WTC11 (cell line): Measurements from ENCODE around the gene HJURP. TPM values are rescaled to one million over a fixed set of nuclear protein-coding genes. Genes with fewer than 3 reads are reported as not detected.

Source experiments
- ATAC-seq: fragments of 200-7000 bp; cut with Tn5 transposase; 2 replicates; pipeline ENCODE4 v1.10.0; 2021; ENCODE audit warnings: mild to moderate bottlenecking, moderate library complexity
- CTCF ChIA-PET: fragments of 300-600 bp; sonication (Branson Sonifier 250); formaldehyde crosslinking; loops from one replicate; lab custom pipeline; 2021; ENCODE audit warnings: antibody characterized with exemption; lab: Charles Lee
- POLR2A ChIA-PET: fragments of 350-600 bp; sonication (Branson Sonifier 250); formaldehyde crosslinking; loops from one replicate; lab custom pipeline; 2021; ENCODE audit warnings: antibody characterized with exemption; lab: Charles Lee
- DNase-seq: peaks from one replicate; pipeline ENCODE4 v3.0.0; 2021; ENCODE audit warnings: low spot score
- H3K27ac Mint-ChIP-seq: 2 replicates; pipeline ENCODE4 v1.8.0; 2021; ENCODE audit warnings: mixed read lengths
- H3K27me3 Mint-ChIP-seq: 2 replicates; pipeline ENCODE4 v1.8.0; 2021; ENCODE audit warnings: low read depth, mild to moderate bottlenecking, moderate library complexity, mixed read lengths
- H3K36me3 Mint-ChIP-seq: 2 replicates; pipeline ENCODE4 v1.8.0; 2021; ENCODE audit warnings: mixed read lengths
- H3K4me1 Mint-ChIP-seq: 2 replicates; pipeline ENCODE4 v1.8.0; 2022; ENCODE audit warnings: mixed read lengths
- H3K4me3 Mint-ChIP-seq: 2 replicates; pipeline ENCODE4 v1.8.0; 2021; ENCODE audit warnings: mild to moderate bottlenecking, moderate library complexity, mixed read lengths
- H3K9me3 Mint-ChIP-seq: 2 replicates; pipeline ENCODE4 v1.8.0; 2021; ENCODE audit warnings: mixed read lengths
- CREM ChIP-seq: sonication (generic); formaldehyde crosslinking; IDR thresholded peaks from 2 replicates; pipeline ENCODE4 v1.8.1; 2022; ENCODE audit warnings: mild to moderate bottlenecking, missing genetic modification reagents, moderate library complexity
- GRHL2 ChIP-seq: fragments of 250-450 bp; sonication (Bioruptor Pico); IDR thresholded peaks from 2 replicates; pipeline ENCODE4 v1.8.0; 2022; ENCODE audit warnings: mild to moderate bottlenecking, moderate library complexity; ENCODE audit not compliant: insufficient replicate concordance, severe bottlenecking
- HMGA2 ChIP-seq: fragments of 250-450 bp; sonication (Bioruptor Pico); IDR thresholded peaks from 2 replicates; pipeline ENCODE4 v1.4.0; 2021; ENCODE audit warnings: mild to moderate bottlenecking, moderate library complexity
- MYBL2 ChIP-seq: sonication (generic); formaldehyde crosslinking; IDR thresholded peaks from 2 replicates; pipeline ENCODE4 v1.8.1; 2023; ENCODE audit warnings: mild to moderate bottlenecking, moderate library complexity, missing genetic modification reagents
- NFATC4 ChIP-seq: fragments of 250-450 bp; sonication (Bioruptor Pico); IDR thresholded peaks from 2 replicates; pipeline ENCODE4 v1.9.0; 2021; ENCODE audit warnings: mild to moderate bottlenecking
- NR1H2 ChIP-seq: sonication (generic); formaldehyde crosslinking; IDR thresholded peaks from 2 replicates; pipeline ENCODE4 v1.9.0; 2021; ENCODE audit warnings: mild to moderate bottlenecking, moderate library complexity, missing genetic modification reagents
- RELA ChIP-seq: sonication (generic); formaldehyde crosslinking; IDR thresholded peaks from 2 replicates; pipeline ENCODE4 v1.8.1; 2022; ENCODE audit warnings: missing genetic modification reagents, mild to moderate bottlenecking, borderline replicate concordance
- TEAD1 ChIP-seq: sonication (generic); formaldehyde crosslinking; IDR thresholded peaks from 2 replicates; pipeline ENCODE4 v1.8.0; 2022; ENCODE audit warnings: mild to moderate bottlenecking, missing genetic modification reagents
- TEAD4 ChIP-seq: sonication (generic); formaldehyde crosslinking; IDR thresholded peaks from 2 replicates; pipeline ENCODE4 v1.8.0; 2022; ENCODE audit warnings: mild to moderate bottlenecking, missing genetic modification reagents
- ZNF219 ChIP-seq: sonication (generic); formaldehyde crosslinking; IDR thresholded peaks from 2 replicates; pipeline ENCODE4 v1.8.0; 2023; ENCODE audit warnings: missing genetic modification reagents, mild to moderate bottlenecking, borderline replicate concordance
- ZNF263 ChIP-seq: sonication (generic); formaldehyde crosslinking; IDR thresholded peaks from 2 replicates; pipeline ENCODE4 v1.8.1; 2022; ENCODE audit warnings: low read depth, mild to moderate bottlenecking, moderate library complexity, missing genetic modification reagents
- ZNF317 ChIP-seq: sonication (generic); formaldehyde crosslinking; IDR thresholded peaks from 2 replicates; pipeline ENCODE4 v1.8.1; 2023; ENCODE audit warnings: low read depth, mild to moderate bottlenecking, moderate library complexity, missing genetic modification reagents, borderline replicate concordance
- ZNF396 ChIP-seq: fragments of 250-450 bp; sonication (Bioruptor Pico); IDR thresholded peaks from 2 replicates; pipeline ENCODE4 v1.8.0; 2021; ENCODE audit warnings: mild to moderate bottlenecking, moderate library complexity, borderline replicate concordance
- total RNA-seq: library from RNA; stranded (reverse); gene quantifications from 3 replicates; pipeline ENCODE4 v1.2.3, GENCODE V29; 2021
- TF ChIP-seq, protein P1 (sequence below): fragments of 250-450 bp; sonication (Bioruptor Pico); IDR thresholded peaks from 2 replicates; pipeline ENCODE4 v1.9.0; 2021; ENCODE audit warnings: mild to moderate bottlenecking, borderline replicate concordance
- TF ChIP-seq, protein P2 (sequence below): sonication (generic); formaldehyde crosslinking; conservative IDR thresholded peaks from 2 replicates; pipeline ENCODE4 v1.8.1; 2023; ENCODE audit warnings: mild to moderate bottlenecking, low read depth, missing genetic modification reagents, moderate library complexity
- TF ChIP-seq, protein P3 (sequence below): sonication (generic); formaldehyde crosslinking; IDR thresholded peaks from 2 replicates; pipeline ENCODE4 v1.8.0; 2022; ENCODE audit warnings: mild to moderate bottlenecking, missing genetic modification reagents
- TF ChIP-seq, protein P4 (sequence below): sonication (generic); formaldehyde crosslinking; IDR thresholded peaks from 2 replicates; pipeline ENCODE4 v1.8.1; 2023; ENCODE audit warnings: mild to moderate bottlenecking, missing genetic modification reagents
- TF ChIP-seq, protein P5 (sequence below): sonication (generic); formaldehyde crosslinking; IDR thresholded peaks from 2 replicates; pipeline ENCODE4 v1.8.0; 2022; ENCODE audit warnings: mild to moderate bottlenecking, missing genetic modification reagents

HJURP gene
- total RNA-seq, 1 experiment from 2014 or later, result 83.7 TPM

DNA sequence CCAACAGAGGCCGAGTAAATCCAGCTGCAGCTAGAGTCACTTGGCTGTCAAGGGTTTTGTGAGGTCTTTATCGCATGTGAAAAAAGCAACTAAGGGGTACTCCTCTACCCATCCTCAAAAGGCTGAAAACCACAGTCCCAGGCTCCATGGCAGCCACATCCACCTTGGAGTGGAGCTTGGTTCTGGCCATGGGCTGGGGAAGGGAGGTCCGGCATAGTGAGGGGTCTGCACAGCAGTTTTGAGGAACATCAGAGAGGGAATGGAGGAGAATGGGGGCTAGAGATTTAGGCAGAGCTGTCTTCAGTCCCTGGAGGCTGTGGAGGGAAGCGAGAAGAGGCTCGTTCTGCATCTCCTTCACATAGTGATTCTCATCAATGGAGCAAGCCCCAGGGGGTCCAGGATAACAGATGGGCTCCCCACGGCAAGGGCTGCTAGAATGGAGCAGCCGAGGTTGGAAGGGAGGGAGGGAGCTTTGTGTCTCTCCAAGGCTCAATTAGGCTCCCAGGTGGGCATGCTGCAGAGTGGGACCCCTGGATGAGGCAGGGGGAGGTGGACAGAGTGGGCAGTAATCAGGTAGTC, 55.2 kb downstream of the HJURP start:
- ATAC-seq, result no peak
- Mint-ChIP-seq H3K9me3 (peaks cover 11% of the 10 kb centered on the region), H3K36me3 (no peaks in the 10 kb centered on the region), H3K27ac (no peak overlapping the region), H3K27me3 (no peaks in the 10 kb centered on the region; the same call in 1 of the 2 replicates), H3K4me3 (no peak overlapping the region), H3K4me1 (no peaks in the 10 kb centered on the region)
- ChIA-PET CTCF (no interaction called here), POLR2A (no interaction called here)
- DNase-seq, result no peak
- TF ChIP-seq, protein P1, sequence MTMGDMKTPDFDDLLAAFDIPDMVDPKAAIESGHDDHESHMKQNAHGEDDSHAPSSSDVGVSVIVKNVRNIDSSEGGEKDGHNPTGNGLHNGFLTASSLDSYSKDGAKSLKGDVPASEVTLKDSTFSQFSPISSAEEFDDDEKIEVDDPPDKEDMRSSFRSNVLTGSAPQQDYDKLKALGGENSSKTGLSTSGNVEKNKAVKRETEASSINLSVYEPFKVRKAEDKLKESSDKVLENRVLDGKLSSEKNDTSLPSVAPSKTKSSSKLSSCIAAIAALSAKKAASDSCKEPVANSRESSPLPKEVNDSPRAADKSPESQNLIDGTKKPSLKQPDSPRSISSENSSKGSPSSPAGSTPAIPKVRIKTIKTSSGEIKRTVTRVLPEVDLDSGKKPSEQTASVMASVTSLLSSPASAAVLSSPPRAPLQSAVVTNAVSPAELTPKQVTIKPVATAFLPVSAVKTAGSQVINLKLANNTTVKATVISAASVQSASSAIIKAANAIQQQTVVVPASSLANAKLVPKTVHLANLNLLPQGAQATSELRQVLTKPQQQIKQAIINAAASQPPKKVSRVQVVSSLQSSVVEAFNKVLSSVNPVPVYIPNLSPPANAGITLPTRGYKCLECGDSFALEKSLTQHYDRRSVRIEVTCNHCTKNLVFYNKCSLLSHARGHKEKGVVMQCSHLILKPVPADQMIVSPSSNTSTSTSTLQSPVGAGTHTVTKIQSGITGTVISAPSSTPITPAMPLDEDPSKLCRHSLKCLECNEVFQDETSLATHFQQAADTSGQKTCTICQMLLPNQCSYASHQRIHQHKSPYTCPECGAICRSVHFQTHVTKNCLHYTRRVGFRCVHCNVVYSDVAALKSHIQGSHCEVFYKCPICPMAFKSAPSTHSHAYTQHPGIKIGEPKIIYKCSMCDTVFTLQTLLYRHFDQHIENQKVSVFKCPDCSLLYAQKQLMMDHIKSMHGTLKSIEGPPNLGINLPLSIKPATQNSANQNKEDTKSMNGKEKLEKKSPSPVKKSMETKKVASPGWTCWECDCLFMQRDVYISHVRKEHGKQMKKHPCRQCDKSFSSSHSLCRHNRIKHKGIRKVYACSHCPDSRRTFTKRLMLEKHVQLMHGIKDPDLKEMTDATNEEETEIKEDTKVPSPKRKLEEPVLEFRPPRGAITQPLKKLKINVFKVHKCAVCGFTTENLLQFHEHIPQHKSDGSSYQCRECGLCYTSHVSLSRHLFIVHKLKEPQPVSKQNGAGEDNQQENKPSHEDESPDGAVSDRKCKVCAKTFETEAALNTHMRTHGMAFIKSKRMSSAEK (CRISPR knock-in tag), result no peak
- TF ChIP-seq ZNF219 (CRISPR knock-in tag), result no peak
- no peak for TF ChIP-seq TEAD1 (CRISPR knock-in tag)
- TF ChIP-seq, protein P2, sequence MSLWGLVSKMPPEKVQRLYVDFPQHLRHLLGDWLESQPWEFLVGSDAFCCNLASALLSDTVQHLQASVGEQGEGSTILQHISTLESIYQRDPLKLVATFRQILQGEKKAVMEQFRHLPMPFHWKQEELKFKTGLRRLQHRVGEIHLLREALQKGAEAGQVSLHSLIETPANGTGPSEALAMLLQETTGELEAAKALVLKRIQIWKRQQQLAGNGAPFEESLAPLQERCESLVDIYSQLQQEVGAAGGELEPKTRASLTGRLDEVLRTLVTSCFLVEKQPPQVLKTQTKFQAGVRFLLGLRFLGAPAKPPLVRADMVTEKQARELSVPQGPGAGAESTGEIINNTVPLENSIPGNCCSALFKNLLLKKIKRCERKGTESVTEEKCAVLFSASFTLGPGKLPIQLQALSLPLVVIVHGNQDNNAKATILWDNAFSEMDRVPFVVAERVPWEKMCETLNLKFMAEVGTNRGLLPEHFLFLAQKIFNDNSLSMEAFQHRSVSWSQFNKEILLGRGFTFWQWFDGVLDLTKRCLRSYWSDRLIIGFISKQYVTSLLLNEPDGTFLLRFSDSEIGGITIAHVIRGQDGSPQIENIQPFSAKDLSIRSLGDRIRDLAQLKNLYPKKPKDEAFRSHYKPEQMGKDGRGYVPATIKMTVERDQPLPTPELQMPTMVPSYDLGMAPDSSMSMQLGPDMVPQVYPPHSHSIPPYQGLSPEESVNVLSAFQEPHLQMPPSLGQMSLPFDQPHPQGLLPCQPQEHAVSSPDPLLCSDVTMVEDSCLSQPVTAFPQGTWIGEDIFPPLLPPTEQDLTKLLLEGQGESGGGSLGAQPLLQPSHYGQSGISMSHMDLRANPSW (CRISPR knock-in tag), result no peak
- TF ChIP-seq NR1H2 (CRISPR knock-in tag), result no peak
- no peak for TF ChIP-seq GRHL2 (CRISPR knock-in tag)

DNA sequence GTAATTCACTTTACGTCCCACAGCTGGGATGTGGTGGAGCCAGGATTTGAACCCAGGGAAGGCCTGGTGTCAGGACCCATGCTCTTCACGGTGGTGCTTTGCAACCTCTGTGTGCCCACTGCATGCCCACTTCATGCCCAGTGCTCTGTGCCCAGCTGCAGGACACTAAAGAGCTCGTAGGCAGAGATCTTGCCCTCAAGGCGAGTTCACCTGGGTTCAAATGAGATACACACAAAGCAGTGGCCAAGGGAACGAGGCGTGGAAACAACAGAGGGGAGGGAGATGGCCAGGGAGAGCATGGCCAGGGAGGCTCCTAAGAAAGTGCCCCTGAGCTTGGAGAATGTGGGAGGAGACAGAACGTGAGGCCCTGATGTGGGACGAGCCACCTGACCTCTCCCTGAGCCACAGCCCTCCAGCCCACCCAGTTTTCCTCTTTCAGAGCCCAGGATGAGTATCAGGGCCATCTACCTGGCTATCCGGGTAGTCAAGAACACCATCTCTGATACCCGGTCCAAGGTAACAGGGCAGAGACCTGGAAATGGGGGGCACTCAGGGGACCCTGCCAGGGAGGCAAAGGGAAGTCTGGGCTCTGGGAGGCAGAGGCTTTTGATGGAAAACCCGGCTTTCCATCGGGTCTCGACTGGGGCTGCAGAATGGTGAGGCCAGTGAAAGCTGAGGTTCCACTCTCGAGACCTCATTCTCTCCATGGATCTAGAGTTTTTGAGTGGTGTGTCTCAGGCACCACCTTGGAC, 55.8 kb downstream of the HJURP start:
- Mint-ChIP-seq H3K27ac (no peak overlapping the region), H3K4me3 (no peak overlapping the region), H3K4me1 (no peaks in the 10 kb centered on the region), H3K36me3 (no peaks in the 10 kb centered on the region), H3K27me3 (no peaks in the 10 kb centered on the region; the same call in 1 of the 2 replicates), H3K9me3 (peaks cover 6% of the 10 kb centered on the region)
- no peak for TF ChIP-seq MYBL2
- TF ChIP-seq HMGA2, result no peak
- TF ChIP-seq RELA (CRISPR knock-in tag), result no peak
- no peak for TF ChIP-seq ZNF219 (CRISPR knock-in tag)
- CTCF ChIA-PET, result no interaction called here
- DNase-seq (no peak), ATAC-seq (no peak)
- POLR2A ChIA-PET, result no interaction called here

DNA sequence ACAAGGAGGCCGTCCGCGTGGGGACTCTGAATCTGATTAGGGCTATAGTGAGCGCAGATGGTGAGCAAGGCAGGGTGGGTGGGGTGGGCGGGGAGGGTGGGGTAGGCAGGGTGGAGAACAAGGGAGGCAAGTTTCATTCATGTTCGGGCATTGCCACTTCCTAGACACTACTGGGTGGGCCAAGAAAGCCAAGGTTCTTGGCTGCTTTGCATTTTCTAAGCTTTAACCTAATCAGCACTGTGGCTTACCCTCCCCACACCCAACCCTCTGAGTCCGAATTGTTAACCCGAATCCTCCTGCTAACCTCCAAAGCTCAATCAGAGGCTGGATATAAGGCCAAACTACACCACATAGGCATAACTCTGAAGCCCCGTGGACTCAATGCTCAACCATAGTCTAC, 58.1 kb downstream of the HJURP start:
- no peaks in the 10 kb centered on the region for H3K36me3 Mint-ChIP-seq
- no peaks in the 10 kb centered on the region for H3K4me1 Mint-ChIP-seq
- ATAC-seq (no peak), DNase-seq (no peak)
- H3K4me3 Mint-ChIP-seq, result no peak overlapping the region
- no peak overlapping the region for H3K27ac Mint-ChIP-seq
- no peaks in the 10 kb centered on the region; the same call in 1 of the 2 replicates for H3K27me3 Mint-ChIP-seq
- CTCF ChIA-PET, result interaction anchor here (1.2 kb wide), 1 partner anchor 353 kb away, joined by 4 read pairs; no protein-coding TSS in a partner anchor
- POLR2A ChIA-PET, result no interaction called here
- peaks cover 6% of the 10 kb centered on the region for H3K9me3 Mint-ChIP-seq
- TF ChIP-seq, protein P3, sequence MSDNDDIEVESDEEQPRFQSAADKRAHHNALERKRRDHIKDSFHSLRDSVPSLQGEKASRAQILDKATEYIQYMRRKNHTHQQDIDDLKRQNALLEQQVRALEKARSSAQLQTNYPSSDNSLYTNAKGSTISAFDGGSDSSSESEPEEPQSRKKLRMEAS, result no peak
- TF ChIP-seq ZNF317 (CRISPR knock-in tag) (no peak), ZNF263 (CRISPR knock-in tag) (no peak), NFATC4 (no peak), TEAD4 (CRISPR knock-in tag) (no peak), ZNF396 (no peak), CREM (CRISPR knock-in tag) (no peak)
- TF ChIP-seq, protein P4, sequence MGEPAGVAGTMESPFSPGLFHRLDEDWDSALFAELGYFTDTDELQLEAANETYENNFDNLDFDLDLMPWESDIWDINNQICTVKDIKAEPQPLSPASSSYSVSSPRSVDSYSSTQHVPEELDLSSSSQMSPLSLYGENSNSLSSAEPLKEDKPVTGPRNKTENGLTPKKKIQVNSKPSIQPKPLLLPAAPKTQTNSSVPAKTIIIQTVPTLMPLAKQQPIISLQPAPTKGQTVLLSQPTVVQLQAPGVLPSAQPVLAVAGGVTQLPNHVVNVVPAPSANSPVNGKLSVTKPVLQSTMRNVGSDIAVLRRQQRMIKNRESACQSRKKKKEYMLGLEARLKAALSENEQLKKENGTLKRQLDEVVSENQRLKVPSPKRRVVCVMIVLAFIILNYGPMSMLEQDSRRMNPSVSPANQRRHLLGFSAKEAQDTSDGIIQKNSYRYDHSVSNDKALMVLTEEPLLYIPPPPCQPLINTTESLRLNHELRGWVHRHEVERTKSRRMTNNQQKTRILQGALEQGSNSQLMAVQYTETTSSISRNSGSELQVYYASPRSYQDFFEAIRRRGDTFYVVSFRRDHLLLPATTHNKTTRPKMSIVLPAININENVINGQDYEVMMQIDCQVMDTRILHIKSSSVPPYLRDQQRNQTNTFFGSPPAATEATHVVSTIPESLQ (CRISPR knock-in tag), result no peak
- TF ChIP-seq, protein P5, sequence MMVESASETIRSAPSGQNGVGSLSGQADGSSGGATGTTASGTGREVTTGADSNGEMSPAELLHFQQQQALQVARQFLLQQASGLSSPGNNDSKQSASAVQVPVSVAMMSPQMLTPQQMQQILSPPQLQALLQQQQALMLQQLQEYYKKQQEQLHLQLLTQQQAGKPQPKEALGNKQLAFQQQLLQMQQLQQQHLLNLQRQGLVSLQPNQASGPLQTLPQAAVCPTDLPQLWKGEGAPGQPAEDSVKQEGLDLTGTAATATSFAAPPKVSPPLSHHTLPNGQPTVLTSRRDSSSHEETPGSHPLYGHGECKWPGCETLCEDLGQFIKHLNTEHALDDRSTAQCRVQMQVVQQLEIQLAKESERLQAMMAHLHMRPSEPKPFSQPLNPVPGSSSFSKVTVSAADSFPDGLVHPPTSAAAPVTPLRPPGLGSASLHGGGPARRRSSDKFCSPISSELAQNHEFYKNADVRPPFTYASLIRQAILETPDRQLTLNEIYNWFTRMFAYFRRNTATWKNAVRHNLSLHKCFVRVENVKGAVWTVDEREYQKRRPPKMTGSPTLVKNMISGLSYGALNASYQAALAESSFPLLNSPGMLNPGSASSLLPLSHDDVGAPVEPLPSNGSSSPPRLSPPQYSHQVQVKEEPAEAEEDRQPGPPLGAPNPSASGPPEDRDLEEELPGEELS, result no peak
